ENCODE measurements around the gene HLA-DQA2. TPM values are rescaled to one million over a fixed set of nuclear protein-coding genes. Genes with fewer than 3 reads are reported as not detected.
"Not testable (repeated sequence)": the region's sequence is repeated elsewhere in the genome, so short reads cannot be mapped to it uniquely, and the experiment has no call there.

HLA-DQA2 gene
- not detected for polyA plus RNA-seq (2013, experiment 1 of 2; ENCODE audit: insufficient read length)
- not detected for polyA plus RNA-seq (2013, experiment 2 of 2; ENCODE audit: insufficient read length)

- no peak for DNase-seq
Observed at GRCh38 chr6:32741031-32741960, at the start of gene HLA-DQA2. Gene HLA-DQA2 (plus strand): TSS chr6:32741391. CDS start chr6:32741444, 53 bp downstream.

DNA sequence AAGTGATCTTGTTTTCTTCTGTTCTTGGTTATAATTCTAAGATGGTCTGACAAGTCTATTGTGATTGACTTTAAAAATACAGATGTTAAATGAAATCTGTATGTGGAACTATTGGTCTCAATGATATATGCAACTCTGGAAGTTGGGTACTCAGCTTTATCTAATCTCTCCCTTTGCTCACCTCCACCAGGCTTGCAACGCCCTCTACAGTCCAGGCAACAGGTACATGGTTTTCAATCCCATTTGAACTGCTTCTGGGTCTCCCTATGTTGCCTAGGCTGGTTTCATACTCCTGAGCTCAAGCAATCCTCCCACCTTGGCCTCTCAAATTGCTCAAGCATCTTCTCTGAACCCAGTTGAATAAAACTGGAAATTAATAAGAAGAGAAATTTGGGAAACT lies 49.2 kb upstream of the HLA-DQA2 start:
- DNase-seq, result peak; percentile 11

DNA sequence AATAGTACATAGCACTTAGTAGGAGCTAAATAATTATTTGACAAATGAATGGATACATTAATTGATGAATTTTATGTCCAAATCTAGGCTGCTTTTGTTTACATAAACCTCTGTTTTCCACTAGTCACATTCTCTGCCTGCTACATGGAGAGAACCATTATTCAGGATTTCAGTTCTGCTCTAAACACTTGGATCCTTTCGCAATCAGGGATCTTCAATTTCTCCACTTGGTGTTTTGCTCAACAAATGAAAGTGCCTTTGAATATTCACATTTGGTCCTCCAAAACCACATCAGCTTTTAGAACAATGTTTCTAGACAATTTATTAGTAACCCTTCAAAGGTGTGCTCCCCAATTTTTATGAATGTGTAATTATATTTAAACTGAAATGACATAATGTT lies 44.2 kb upstream of the HLA-DQA2 start:
- DNase-seq, result no peak

- DNase-seq, result peak; percentile 60
Observed at GRCh38 chr6:32700391-32701040, 40.7 kb upstream of the HLA-DQA2 start.

- no peak for DNase-seq
Observed at GRCh38 chr6:32703347-32703746, 37.8 kb upstream of the HLA-DQA2 start.

DNA sequence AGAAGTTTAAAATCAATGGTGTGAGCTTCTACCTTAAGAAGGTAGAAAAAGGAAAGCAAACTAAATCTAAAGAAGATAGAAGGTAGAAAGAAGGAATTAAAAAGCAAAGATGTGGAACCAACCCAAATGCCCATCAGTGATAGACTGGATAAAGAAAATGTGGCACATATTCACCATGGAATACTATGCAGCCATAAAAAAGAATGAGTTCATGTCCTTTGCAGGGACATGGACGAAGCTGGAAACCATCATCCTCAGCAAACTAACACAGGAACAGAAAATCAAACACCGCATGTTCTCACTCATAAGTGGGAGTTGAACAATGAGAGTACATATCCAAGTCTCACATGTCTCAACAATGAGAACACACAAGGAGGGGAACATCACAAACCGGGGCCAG lies 36.0 kb upstream of the HLA-DQA2 start:
- DNase-seq, result not testable (repeated sequence)

GRCh38 chr6:32709625-32710024 lies 31.6 kb upstream of the HLA-DQA2 start:
- DNase-seq, result no peak

GRCh38 chr6:32713241-32713640 lies 27.9 kb upstream of the HLA-DQA2 start:
- DNase-seq, result no peak

DNA sequence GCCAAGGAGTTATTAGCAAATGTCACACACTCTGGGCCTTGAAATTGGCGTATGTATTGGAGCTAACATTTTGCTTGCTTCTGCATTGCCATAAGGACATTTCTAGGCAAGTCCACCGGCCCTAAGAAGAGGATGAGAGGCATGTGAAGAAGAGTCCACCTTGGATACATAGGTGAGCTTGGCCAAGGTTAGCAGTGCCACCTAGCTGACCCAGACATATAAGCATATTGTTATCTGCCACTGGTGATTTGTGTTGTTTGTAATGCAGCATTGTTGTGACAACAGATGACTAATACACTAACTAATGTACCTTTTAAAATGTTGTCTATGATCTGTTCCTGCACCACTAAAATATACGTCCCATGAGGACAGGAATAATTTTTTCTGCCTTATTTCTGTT lies 24.8 kb upstream of the HLA-DQA2 start:
- DNase-seq, result no peak

GRCh38 chr6:32718879-32719278 lies 22.3 kb upstream of the HLA-DQA2 start:
- no peak for DNase-seq

DNA sequence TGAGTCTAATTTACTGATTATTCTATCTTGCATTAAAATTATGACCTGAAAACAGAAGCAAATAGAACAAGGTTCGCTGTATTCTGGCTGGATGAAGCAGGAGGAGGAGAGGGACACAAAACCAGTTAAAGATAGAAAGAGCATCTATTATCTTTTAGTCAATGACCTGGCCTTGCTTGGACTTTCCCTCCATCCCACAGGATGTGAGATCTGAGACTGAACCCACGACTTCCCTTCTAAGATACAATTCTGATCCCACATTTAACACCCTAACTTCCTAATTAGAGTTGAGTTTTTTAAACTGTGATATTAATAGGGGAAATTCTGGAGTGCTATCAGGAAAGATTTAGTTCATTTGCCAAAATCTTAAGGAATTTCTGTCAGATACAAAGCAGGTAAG lies 3.1 kb upstream of the HLA-DQA2 start:
- DNase-seq, result no peak

- DNase-seq, result no peak
Observed at GRCh38 chr6:32742374-32742773, 1.2 kb downstream of the HLA-DQA2 start.

DNA sequence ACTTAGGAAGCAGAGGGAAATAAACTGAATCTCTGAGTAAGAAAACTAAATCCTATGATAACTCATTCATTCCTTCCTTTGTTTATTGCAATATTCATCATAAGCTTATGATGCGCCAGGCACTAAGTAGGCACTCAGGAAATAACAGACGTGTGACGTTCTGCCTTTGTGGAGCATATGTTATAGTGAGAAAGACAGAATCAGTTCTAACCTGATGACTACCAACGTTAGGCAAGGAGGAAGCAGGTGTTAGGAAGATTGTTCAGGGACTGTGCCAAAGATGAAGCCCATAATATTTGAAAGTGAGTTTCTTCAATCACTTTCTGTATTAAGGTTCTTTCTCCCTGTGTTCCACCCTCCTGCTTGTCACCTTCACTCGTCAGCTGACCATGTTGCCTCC lies 3.6 kb downstream of the HLA-DQA2 start:
- no peak for DNase-seq

DNA sequence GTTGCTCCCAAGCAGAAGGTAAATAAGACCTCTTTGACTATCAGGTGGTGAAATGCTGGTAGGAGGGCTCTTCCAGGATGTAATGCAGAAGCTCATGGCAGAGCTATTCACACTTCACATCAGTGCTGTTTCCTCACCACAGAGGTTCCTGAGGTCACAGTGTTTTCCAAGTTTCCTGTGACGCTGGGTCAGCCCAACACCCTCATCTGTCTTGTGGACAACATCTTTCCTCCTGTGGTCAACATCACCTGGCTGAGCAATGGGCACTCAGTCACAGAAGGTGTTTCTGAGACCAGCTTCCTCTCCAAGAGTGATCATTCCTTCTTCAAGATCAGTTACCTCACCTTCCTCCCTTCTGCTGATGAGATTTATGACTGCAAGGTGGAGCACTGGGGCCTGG lies 4.5 kb downstream of the HLA-DQA2 start:
- DNase-seq, result not testable (repeated sequence)

DNA sequence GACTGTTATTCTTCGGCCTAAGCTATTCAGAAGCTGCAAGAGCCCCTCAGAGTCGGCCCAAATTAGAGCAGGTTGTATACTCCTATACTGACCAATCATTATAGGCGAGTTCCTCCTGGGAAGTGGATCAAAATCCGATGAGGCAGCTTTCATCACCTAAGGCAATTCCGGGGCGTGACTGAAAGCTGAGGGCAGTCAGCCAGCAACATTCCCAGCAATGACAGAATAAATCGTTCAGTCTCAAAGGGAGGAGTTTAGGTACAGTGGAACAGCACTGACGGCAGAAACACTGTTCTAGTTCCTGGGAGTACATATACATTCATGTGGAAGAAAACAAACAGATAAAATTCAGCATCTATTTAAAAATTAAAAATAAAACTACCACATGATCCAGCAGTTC lies 11.4 kb downstream of the HLA-DQA2 start:
- DNase-seq, result no peak

- DNase-seq, result no peak
Observed at GRCh38 chr6:32759669-32760068, 18.5 kb downstream of the HLA-DQA2 start.

GRCh38 chr6:32761072-32761471 lies 19.9 kb downstream of the HLA-DQA2 start:
- DNase-seq, result no peak

GRCh38 chr6:32761548-32761947 lies 20.4 kb downstream of the HLA-DQA2 start:
- no peak for DNase-seq

DNA sequence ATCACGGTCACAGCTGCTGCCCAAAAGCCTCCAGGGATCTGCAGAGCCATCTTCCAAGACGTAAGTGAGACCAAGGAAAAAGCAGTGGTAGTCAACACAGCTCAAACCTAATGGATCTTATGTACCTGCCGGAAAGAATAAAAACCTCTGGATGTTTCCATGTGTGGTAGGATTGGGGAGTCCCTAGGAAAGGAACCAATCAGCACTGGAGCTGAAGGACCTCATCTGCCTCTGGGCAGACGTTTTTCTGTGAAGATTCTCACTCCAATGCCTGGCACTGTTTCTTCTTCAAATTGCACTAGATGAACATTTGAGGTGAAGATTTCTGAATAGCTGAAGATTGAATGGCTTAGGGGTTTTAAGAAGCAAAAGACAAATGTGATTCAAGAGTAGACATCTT lies 22.2 kb downstream of the HLA-DQA2 start, which contains the start of gene HLA-DQB2:
Gene HLA-DQB2 (minus strand): TSS at position 112 of the 400 bp plus-strand sequence. CDS start 62 bp downstream, at position 50.
- no peak for DNase-seq

- no peak for DNase-seq
Observed at GRCh38 chr6:32764048-32764447, 22.9 kb downstream of the HLA-DQA2 start.

DNA sequence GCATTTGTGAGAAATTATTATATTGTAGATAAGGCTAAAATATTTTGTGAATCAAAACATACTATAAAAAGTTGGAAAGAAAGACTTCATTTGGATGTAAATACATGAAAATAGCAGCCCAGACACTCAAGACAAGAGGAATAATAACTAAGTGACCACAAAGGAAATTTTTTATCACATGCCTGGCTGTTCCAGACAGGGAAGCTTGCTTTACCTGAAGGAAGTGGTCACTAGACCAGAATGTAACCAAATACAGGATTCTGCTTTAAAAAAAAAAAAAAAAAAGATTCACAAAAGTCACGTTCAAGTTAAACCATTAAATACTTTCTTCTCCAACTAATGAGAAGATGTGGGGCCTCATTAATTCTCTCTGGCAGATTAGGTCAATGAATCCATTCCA lies 31.5 kb downstream of the HLA-DQA2 start:
- DNase-seq, result no peak

DNA sequence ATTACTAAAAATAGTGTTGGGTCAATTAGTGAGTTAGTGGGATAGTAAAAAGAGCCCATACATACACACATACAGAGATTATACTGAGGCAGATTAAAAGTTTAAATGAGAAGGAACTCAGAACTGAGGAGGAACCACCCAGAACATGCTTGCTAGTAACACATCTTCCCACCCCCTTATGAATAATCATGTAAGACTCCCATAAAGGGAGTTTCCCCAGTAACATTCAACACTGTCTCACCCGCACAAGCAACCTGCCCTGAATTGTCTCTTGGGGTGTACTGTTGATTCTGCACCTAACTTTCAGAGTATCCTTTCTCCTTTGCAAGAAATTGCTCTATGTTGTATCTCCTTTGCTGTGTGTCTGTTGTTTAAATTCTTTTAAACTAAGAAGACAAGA lies 33.2 kb downstream of the HLA-DQA2 start:
- no peak for DNase-seq

DNA sequence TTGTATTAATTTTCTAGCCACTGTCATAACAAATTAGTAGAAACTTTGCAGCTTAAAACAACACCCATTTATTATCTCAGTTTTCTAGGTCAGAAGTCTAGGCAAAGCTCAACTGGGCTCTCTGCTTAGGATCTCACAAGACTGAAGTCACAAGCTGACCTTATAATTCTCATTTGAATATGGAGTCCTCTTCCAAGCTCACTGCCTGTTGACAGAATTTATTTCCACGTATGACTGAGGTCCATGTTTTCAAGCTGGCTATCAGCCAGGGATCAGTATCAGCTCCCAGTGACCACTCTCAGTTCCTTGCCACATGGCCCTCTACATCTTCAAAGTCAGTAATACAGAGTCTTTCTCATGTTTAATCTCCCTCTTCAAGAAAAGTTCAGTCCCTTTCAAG lies 33.9 kb downstream of the HLA-DQA2 start:
- DNase-seq, result no peak

- no peak for DNase-seq
Observed at GRCh38 chr6:32779036-32779435, 37.8 kb downstream of the HLA-DQA2 start.

Data from fibroblast of skin of scalp (primary cell).